GM12873 (cell line): ENCODE results near the gene PKDREJ.

Experiments
- CTCF ChIP-seq: IDR thresholded peaks from 2 replicates; pipeline ENCODE4 v1.5.1; 2012; ENCODE audit warnings: low read depth, mild to moderate bottlenecking, moderate library complexity, low read length, control low read depth; ENCODE audit not compliant: insufficient read depth; ENCODE audit errors: missing control alignments

PKDREJ gene

DNA sequence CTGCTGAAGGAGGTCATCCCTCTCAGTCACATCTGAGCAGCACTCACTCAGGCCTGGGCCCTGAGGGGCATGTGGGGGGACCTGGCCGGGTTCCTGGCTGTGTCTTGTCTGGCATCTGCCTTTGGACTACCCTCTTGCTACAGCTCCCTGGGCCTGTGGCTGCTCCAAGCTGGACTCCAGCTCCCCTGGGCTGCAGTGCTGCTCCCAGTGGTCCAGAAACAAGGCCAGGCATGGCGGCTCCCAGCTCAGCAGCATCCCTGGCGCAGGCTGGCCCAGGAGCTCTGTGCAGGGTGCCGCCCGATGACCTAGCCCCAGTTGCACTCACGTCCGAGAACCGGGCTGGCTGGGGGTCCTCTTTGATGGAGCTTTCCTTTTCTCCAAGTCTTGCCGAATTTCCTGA is 18.4 kb downstream of the PKDREJ start:
- TF ChIP-seq CTCF, result no peak

DNA sequence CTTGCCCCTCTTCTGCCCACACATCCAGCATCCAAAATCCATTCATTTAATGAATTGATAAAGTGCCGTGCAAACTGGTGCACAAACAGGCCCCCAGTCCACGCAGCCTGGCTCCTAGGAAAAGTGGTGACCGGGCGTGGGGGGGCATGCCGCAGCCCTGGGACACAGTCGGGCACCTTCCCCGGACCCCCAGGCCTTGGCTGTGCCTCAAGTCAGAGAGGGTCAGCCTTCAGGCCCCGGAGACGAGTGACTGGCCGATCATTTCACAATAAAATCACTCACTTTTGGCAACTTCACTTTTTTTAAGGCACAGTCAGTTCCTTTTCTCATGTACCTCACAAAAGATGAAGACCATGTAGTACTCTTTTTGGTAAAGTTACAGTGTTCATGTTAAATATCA is 21.1 kb downstream of the PKDREJ start:
- TF ChIP-seq CTCF, result no peak

GRCh38 chr22:46241396-46242007 is 21.6 kb downstream of the PKDREJ start:
- no peak for TF ChIP-seq CTCF

DNA sequence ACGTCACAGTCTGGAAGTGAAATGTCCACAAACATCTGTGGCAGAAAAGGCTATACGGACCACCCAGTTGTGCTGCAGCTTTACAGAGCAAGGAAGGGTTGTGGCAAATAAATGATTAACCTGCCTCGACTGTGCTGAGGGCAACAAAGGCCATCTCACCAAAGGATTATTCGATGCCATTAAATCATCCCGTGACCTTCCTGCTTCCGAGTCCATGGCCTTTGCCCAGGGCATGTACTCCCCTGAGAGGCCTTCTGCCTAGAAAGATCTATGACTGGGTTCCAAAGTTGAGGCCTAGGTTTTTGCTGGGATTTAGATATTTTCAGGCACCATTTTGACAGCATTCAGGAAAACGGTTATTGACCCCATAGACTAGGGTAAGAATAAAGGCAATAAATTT is 22.2 kb downstream of the PKDREJ start:
- TF ChIP-seq CTCF, result no peak

DNA sequence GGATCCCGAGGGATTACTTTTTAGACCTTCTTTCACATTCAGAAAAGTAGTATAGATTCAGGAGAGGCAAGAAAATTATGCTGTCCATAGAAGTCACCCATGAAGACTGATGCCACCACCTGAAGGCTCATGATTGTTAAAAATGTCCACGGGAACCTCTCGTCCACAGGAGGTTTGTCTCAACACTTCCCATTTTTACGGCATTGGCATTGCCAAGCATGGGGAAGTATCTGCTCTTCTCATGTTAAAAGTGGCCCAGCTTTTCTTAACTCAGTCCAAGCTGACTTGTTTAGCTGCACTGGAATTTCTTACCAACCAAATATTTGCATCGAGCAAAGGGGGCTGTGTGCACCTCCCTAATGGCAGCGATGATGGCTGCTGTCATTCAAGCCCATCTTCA is 22.6 kb downstream of the PKDREJ start:
- TF ChIP-seq CTCF, result no peak

GRCh38 chr22:46240073-46240472 is 23.1 kb downstream of the PKDREJ start:
- TF ChIP-seq CTCF, result no peak

DNA sequence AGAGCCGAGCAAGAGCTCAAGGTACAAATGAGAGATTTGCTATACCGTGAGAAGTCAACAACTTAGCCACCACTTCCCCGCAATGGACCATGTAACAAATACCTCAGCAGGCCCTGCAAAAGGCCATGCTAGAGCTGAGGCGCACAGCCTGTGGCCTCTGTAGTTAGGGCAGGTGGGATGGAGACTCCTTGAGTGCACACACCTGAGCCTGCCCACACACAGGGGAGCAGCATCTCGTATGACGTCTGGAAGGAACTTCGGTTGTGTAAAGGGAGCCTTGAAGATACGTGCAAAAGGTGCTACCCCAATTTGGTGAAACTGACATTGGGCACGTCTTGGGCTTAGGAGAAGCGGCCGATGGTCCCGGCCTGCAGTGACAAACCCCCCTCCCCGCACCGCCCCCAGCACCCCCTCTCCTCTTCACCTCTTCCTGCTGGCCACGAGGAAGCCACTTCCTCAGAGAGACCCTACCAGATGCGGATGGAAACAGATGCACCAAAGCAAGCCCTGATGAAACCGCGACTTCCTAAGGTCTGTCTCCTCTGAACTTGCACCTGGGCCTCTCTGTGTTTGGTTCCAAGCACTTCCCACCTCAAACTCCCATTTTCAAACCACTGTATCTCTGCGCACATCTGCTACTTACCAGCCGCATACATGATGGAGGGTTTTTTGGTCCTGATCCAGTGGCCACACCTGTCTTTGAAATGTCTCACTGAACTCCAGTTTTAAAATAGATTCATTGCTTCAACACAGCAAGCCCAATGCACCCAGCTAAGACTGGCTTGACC is 23.7 kb downstream of the PKDREJ start:
- TF ChIP-seq CTCF, result no peak
